Cardiac septum (tissue), 1 donor: Measurements from ENCODE around the gene OPCML. TPM values are rescaled to one million over a fixed set of nuclear protein-coding genes. Genes with fewer than 3 reads are reported as not detected.

Experiments
- DNase-seq: peaks from one replicate; pipeline ENCODE4 v3.0.0-alpha.2; 2020; ENCODE audit warnings: low spot score
- intact Hi-C: fragments of 100-400 bp; cut with DNase I; formaldehyde crosslinking; loops from one replicate; pipeline ENCODE4 v1.14.0; 2022
- total RNA-seq: library from RNA; stranded (reverse); fragmentation: NEBNext Ultra II Directional; extraction: Animal tissue kit (Norgen Biotek cat#: 25700); gene quantifications from one replicate; pipeline ENCODE4 v1.2.1, GENCODE V29; 2021
- donor health status: DM: no; HTN: no; CAD: no.

OPCML gene
- total RNA-seq, 1 donor from 2014 or later = 0.27 TPM

GRCh38 chr11:132556316-132556715 is 976.0 kb downstream of the OPCML start:
- intact Hi-C loops = no loop called here
- DNase-seq = no peak

DNA sequence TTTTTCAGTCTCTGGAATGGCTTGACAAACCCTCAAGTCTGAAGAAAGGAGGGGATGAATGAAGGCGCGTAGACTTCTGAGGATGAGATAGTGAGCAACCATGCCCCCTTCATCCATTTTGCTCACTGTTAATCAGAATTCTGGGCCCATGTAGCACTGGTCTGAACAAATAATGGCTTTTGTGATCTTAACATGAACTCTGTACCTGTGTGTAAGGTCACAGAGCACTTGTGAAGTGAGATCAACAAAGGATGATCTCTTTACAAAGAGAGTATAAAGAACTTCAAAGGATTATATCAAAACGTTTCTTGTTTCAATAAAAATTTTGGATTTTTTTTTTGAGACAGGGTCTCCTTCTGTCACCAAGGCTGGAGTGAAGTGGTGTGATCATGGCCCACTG is 976.7 kb downstream of the OPCML start:
- intact Hi-C loops = no loop called here
- no peak for DNase-seq

GRCh38 chr11:132551016-132551415 is 981.3 kb downstream of the OPCML start:
- no peak for DNase-seq
- intact Hi-C loops = no loop called here

- intact Hi-C loops = no loop called here
Observed at GRCh38 chr11:132549561-132549960, 982.7 kb downstream of the OPCML start.

GRCh38 chr11:132549001-132549400 is 983.3 kb downstream of the OPCML start:
- DNase-seq = no peak
- intact Hi-C loops = no loop called here

More at GRCh38 chr11:132549561-132549960, 982.7 kb downstream of the OPCML start:
- DNase-seq = no peak

DNA sequence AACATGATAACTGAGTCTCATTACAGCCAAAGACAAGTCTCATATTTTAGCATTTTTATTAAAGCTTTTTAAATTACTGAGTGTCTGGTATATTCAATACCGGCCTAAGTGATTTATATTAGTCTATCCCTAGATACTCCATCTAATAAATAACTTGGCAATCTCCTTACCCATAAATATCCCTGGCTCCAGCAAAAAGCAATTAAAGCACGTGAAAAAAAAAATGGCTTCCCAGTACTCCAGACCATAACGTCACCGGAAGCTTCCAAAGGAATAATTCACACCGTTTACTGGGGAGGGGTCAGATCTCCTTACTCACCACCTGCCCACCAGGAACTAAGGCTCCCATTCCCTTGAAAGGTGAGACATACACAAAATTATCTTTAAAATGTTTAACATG is 988.3 kb downstream of the OPCML start:
- intact Hi-C loops = no loop called here
- no peak for DNase-seq

DNA sequence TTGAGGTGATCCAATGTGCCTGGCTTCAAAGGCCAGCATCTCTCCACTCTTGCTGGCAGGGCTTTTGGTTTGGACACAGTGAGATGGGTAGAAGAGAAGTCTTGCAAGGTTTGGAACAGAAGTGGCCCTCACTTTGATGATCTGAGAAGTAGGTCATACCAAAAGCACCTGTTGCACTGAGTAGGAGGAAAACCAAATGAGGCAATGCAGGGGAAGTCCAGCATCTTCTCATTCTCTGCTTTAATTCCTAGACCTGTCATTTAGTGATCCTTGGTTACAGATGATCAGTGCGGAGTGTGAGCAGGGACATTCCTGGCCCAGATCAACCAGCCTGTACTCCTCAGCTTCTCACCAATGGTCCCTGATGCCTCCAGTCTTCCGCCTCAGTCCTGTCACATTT is 990.5 kb downstream of the OPCML start:
- intact Hi-C loops = no loop called here
- no peak for DNase-seq

GRCh38 chr11:132540581-132540980 is 991.7 kb downstream of the OPCML start:
- no peak for DNase-seq
- intact Hi-C loops = no loop called here

DNA sequence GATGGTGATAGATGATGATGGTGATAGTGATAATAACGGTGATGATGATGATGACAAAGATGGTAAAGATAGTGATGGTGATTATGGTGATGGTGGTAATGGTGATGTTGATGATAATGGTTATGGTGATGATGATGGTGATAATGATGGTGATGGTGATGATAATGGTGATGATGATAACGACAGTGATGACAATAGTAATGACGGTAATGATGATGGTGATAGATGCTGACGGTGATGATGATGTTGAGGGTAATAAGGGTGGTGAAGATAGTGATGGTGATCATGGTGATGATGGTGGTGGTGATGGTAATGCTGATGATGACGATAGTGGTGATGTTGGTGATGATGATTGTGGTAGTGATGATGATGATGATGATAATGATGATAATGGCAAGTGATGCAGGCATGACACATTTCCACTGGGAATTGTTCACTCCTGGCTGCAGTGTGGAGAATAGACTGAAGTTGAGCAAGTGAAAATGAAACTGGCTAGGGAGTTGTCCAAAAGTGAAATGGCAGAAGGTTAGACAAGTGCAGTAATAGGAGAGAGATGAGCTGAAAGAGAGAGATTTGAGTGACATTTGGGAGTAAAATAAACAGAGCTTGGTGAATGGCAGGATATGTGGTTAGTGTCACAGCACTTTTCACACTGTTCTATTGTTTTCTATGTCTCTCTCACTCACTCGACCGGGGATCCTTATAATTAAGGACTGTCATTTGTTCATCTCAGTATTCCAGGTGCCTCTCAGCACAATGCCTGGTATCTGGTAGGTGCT is 992.5 kb downstream of the OPCML start:
- intact Hi-C loops = no loop called here
- DNase-seq = no peak

GRCh38 chr11:132538642-132539041 is 993.7 kb downstream of the OPCML start:
- DNase-seq = no peak
- intact Hi-C loops = no loop called here

DNA sequence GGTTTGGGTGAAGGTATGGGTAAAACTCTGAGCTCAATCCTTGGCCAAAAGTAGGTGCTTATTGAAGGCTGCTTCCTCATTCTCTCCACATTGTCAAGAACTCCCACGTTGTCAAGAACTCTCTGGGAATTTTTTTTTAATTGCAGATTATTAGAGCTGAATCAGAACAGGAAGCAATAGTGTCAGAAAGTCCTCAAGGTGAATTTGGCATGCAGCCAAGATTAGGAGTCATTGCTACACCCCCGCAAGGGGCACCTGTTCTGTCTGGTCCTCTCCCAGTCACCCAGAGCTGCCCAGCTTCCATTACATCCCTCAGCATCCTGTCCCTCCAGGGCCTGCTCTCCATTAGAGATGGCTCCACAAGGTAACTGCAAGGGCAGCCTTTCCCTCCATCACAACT is 996.5 kb downstream of the OPCML start:
- DNase-seq = no peak
- intact Hi-C loops = no loop called here

DNA sequence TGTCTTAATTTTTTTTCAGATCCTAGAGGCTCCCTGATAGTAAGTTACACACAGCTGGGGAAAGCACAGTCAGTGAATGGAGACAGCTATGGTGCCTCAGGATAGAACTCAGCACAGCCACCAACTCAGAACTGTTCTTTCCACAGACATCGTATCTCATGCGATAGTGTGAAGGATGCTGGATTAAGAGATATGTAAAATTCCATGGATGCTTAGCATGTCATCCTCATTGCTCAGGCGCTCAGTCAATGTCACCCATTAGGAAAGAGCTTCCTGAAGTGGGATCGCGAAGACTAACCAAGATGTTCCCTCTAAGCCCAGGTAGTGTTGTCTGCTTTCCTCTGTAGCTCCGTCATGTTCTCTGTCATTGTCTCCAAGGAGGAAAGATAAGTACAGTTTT is 1000.4 kb downstream of the OPCML start:
- intact Hi-C loops = no loop called here
- no peak for DNase-seq

- no peak for DNase-seq
- intact Hi-C loops = no loop called here
Observed at GRCh38 chr11:132528181-132528580, 1004.1 kb downstream of the OPCML start.

DNA sequence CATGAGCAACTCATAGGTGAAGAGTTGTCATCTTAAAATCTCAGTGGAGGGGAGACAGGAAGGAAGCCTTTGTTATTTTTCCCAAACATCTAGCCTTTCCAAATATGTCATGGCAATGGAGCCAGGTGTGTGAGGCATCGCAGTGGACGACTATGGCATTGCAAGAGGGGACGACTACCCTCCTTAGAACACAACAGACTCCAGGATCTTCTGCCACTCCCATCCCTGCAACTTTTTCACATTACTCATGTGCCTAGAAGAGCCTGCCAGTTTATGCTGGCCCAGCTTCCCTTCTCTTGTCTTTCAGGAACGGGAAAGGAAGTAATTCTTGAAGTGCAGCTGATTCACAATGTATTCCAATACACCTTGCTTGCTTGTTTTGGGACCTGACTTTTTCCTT is 1008.4 kb downstream of the OPCML start:
- intact Hi-C loops = no loop called here
- DNase-seq = no peak

GRCh38 chr11:132520199-132520598 is 1012.1 kb downstream of the OPCML start:
- DNase-seq = no peak
- intact Hi-C loops = no loop called here

DNA sequence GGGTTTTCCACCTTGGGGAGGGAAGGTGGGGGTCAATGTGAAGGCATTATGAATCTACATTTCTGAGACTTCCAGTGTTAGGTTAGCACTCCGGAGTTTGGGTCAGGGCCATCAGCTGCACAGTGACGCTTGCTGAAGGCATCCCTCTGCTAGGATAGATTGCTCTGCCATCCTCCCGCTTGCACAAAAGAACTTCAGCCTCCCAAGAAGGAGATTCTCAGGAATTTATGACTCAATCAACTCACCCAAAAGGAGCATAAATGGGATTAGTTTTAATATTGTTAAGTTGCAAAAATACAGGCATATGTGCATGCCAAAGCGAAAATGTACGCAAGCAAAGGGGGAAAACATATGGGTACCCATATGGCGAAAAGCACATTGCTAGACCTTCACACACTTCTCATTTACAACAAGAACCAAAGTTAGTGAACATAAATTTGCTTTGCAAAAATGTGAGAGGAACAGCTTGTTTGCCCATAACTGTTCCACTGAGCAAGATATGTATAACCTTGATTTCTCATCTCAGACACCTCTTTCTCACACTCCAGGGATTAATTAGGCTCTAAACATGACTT is 1013.0 kb downstream of the OPCML start:
- intact Hi-C loops = no loop called here
- no peak for DNase-seq

GRCh38 chr11:132504501-132505041 is 1027.7 kb downstream of the OPCML start:
- intact Hi-C loops = no loop called here
- DNase-seq = no peak

GRCh38 chr11:132501356-132501755 is 1030.9 kb downstream of the OPCML start:
- no peak for DNase-seq

GRCh38 chr11:132499661-132500060 is 1032.6 kb downstream of the OPCML start:
- DNase-seq = no peak
- intact Hi-C loops = no loop called here

More at GRCh38 chr11:132501356-132501755, 1030.9 kb downstream of the OPCML start:
- intact Hi-C loops = no loop called here

DNA sequence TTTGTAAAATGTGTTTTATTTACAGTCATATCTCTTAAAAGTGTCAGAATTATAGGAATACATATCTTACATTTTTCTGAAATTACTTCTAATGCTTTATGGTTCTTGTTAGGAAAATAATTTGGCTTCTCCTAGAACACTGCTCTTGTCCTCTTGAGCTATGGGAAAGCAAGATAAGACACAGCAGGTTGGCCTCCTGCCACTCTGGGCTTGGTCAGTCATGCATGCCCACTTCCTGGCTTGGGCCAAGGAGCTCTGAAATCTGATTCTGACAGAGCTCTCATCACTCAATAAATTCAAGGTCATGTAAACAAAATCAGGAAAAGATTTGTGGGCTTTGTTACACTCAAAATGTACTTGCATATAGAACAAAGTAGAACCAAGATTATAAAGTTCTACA is 1036.0 kb downstream of the OPCML start:
- intact Hi-C loops = no loop called here
- DNase-seq = no peak

GRCh38 chr11:132493801-132494200 is 1038.5 kb downstream of the OPCML start:
- intact Hi-C loops = no loop called here
- DNase-seq = no peak
